ENCODE measurements around the gene ATL1. TPM values are rescaled to one million over a fixed set of nuclear protein-coding genes. Genes with fewer than 3 reads are reported as not detected.

ATL1 gene
- total and polyA plus RNA-seq, 2 experiments from 2014 or later, result 3.5 to 7.0 TPM

DNA sequence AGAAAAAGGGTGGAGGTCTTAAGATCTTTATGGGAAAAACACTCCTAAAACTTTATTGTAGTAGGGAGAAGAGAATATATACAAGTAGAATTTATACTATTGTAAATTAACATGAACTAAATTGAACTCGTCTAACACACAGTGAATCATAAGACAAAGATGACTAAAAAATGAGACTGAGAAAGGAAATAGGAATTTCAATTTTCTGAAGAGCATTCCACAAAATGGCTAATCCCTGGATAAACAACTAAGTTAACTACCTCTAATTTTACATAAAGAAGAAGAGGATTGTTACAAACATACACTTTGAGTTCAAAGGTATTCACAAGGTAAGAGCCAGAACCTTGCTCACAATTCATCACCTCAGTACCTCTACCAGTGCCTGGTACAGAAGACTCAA is 29.6 kb upstream of the ATL1 start:
- peaks cover 31% of the 10 kb centered on the region for H3K4me1 Mint-ChIP-seq
- Histone ChIP-seq H3K36me3 (ENCODE audit: insufficient read depth) (no peaks in the 10 kb centered on the region), H3K4me3 (peak overlapping the region; percentile 82), H2AFZ (no peak overlapping the region), H4K20me1 (replicated peaks; ENCODE audit: insufficient read depth) (peaks cover 15% of the 10 kb centered on the region), H3K4me1 (ENCODE audit: insufficient read depth) (peaks cover 27% of the 10 kb centered on the region), H3K4me2 (peak overlapping the region; percentile 75), H3K27me3 (ENCODE audit: insufficient read depth) (no peaks in the 10 kb centered on the region), H3K79me2 (replicated peaks; ENCODE audit: insufficient read depth) (peaks cover 64% of the 10 kb centered on the region), H3F3A (replicated peaks; ENCODE audit: low read depth) (no peaks in the 10 kb centered on the region), H3K27ac (ENCODE audit: low read depth) (no peak overlapping the region), H3K9me2 (ENCODE audit: insufficient read depth) (no peaks in the 10 kb centered on the region)
- H3K4me3 Mint-ChIP-seq, result peak overlapping the region; percentile 90
- H3K27me3 Mint-ChIP-seq (ENCODE audit: insufficient read depth, low read depth, poor library complexity), result peaks cover 10% of the 10 kb centered on the region
- peaks cover 4% of the 10 kb centered on the region for H3K36me3 Mint-ChIP-seq (ENCODE audit: low read depth)
- DNase-seq (ENCODE audit: low spot score), result no peak
- H3K27ac Mint-ChIP-seq, result no peak overlapping the region
- H3K9me3 Mint-ChIP-seq, result no peaks in the 10 kb centered on the region; the same call in 2 of the 3 replicates
- TF ChIP-seq, protein P1, sequence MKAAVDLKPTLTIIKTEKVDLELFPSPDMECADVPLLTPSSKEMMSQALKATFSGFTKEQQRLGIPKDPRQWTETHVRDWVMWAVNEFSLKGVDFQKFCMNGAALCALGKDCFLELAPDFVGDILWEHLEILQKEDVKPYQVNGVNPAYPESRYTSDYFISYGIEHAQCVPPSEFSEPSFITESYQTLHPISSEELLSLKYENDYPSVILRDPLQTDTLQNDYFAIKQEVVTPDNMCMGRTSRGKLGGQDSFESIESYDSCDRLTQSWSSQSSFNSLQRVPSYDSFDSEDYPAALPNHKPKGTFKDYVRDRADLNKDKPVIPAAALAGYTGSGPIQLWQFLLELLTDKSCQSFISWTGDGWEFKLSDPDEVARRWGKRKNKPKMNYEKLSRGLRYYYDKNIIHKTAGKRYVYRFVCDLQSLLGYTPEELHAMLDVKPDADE (IDR thresholded peaks at IDR 0.05), result no peak
- TF ChIP-seq EZH2 (IDR thresholded peaks at IDR 0.05; ENCODE audit: low read depth, unreplicated experiment) (no peak), EZH2phosphoT487 (IDR thresholded peaks at IDR 0.05; ENCODE audit: unreplicated experiment) (no peak), POLR2AphosphoS5 (IDR thresholded peaks at IDR 0.05; ENCODE audit: low read depth) (no peak), JUNB (IDR thresholded peaks at IDR 0.05; ENCODE audit: unreplicated experiment) (no peak), ZNF114 (CRISPR knock-in tag; IDR thresholded peaks at IDR 0.05) (no peak), ZNF331 (CRISPR knock-in tag; IDR thresholded peaks at IDR 0.05; ENCODE audit: low read depth) (no peak), CREB1 (CRISPR knock-in tag; IDR thresholded peaks at IDR 0.05; ENCODE audit: low read depth) (no peak), STAT1 (IDR thresholded peaks at IDR 0.05; ENCODE audit: unreplicated experiment) (no peak), NANOG (IDR thresholded peaks at IDR 0.05; ENCODE audit: borderline replicate concordance) (no peak)
- TF ChIP-seq, protein P2, sequence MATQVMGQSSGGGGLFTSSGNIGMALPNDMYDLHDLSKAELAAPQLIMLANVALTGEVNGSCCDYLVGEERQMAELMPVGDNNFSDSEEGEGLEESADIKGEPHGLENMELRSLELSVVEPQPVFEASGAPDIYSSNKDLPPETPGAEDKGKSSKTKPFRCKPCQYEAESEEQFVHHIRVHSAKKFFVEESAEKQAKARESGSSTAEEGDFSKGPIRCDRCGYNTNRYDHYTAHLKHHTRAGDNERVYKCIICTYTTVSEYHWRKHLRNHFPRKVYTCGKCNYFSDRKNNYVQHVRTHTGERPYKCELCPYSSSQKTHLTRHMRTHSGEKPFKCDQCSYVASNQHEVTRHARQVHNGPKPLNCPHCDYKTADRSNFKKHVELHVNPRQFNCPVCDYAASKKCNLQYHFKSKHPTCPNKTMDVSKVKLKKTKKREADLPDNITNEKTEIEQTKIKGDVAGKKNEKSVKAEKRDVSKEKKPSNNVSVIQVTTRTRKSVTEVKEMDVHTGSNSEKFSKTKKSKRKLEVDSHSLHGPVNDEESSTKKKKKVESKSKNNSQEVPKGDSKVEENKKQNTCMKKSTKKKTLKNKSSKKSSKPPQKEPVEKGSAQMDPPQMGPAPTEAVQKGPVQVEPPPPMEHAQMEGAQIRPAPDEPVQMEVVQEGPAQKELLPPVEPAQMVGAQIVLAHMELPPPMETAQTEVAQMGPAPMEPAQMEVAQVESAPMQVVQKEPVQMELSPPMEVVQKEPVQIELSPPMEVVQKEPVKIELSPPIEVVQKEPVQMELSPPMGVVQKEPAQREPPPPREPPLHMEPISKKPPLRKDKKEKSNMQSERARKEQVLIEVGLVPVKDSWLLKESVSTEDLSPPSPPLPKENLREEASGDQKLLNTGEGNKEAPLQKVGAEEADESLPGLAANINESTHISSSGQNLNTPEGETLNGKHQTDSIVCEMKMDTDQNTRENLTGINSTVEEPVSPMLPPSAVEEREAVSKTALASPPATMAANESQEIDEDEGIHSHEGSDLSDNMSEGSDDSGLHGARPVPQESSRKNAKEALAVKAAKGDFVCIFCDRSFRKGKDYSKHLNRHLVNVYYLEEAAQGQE (IDR thresholded peaks at IDR 0.05; ENCODE audit: unreplicated experiment), result no peak
- TF ChIP-seq, protein P3, sequence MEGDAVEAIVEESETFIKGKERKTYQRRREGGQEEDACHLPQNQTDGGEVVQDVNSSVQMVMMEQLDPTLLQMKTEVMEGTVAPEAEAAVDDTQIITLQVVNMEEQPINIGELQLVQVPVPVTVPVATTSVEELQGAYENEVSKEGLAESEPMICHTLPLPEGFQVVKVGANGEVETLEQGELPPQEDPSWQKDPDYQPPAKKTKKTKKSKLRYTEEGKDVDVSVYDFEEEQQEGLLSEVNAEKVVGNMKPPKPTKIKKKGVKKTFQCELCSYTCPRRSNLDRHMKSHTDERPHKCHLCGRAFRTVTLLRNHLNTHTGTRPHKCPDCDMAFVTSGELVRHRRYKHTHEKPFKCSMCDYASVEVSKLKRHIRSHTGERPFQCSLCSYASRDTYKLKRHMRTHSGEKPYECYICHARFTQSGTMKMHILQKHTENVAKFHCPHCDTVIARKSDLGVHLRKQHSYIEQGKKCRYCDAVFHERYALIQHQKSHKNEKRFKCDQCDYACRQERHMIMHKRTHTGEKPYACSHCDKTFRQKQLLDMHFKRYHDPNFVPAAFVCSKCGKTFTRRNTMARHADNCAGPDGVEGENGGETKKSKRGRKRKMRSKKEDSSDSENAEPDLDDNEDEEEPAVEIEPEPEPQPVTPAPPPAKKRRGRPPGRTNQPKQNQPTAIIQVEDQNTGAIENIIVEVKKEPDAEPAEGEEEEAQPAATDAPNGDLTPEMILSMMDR (conservative IDR thresholded peaks at IDR 0.05; ENCODE audit: low read depth in 2 of 2), result no peak
- TF ChIP-seq, protein P4, sequence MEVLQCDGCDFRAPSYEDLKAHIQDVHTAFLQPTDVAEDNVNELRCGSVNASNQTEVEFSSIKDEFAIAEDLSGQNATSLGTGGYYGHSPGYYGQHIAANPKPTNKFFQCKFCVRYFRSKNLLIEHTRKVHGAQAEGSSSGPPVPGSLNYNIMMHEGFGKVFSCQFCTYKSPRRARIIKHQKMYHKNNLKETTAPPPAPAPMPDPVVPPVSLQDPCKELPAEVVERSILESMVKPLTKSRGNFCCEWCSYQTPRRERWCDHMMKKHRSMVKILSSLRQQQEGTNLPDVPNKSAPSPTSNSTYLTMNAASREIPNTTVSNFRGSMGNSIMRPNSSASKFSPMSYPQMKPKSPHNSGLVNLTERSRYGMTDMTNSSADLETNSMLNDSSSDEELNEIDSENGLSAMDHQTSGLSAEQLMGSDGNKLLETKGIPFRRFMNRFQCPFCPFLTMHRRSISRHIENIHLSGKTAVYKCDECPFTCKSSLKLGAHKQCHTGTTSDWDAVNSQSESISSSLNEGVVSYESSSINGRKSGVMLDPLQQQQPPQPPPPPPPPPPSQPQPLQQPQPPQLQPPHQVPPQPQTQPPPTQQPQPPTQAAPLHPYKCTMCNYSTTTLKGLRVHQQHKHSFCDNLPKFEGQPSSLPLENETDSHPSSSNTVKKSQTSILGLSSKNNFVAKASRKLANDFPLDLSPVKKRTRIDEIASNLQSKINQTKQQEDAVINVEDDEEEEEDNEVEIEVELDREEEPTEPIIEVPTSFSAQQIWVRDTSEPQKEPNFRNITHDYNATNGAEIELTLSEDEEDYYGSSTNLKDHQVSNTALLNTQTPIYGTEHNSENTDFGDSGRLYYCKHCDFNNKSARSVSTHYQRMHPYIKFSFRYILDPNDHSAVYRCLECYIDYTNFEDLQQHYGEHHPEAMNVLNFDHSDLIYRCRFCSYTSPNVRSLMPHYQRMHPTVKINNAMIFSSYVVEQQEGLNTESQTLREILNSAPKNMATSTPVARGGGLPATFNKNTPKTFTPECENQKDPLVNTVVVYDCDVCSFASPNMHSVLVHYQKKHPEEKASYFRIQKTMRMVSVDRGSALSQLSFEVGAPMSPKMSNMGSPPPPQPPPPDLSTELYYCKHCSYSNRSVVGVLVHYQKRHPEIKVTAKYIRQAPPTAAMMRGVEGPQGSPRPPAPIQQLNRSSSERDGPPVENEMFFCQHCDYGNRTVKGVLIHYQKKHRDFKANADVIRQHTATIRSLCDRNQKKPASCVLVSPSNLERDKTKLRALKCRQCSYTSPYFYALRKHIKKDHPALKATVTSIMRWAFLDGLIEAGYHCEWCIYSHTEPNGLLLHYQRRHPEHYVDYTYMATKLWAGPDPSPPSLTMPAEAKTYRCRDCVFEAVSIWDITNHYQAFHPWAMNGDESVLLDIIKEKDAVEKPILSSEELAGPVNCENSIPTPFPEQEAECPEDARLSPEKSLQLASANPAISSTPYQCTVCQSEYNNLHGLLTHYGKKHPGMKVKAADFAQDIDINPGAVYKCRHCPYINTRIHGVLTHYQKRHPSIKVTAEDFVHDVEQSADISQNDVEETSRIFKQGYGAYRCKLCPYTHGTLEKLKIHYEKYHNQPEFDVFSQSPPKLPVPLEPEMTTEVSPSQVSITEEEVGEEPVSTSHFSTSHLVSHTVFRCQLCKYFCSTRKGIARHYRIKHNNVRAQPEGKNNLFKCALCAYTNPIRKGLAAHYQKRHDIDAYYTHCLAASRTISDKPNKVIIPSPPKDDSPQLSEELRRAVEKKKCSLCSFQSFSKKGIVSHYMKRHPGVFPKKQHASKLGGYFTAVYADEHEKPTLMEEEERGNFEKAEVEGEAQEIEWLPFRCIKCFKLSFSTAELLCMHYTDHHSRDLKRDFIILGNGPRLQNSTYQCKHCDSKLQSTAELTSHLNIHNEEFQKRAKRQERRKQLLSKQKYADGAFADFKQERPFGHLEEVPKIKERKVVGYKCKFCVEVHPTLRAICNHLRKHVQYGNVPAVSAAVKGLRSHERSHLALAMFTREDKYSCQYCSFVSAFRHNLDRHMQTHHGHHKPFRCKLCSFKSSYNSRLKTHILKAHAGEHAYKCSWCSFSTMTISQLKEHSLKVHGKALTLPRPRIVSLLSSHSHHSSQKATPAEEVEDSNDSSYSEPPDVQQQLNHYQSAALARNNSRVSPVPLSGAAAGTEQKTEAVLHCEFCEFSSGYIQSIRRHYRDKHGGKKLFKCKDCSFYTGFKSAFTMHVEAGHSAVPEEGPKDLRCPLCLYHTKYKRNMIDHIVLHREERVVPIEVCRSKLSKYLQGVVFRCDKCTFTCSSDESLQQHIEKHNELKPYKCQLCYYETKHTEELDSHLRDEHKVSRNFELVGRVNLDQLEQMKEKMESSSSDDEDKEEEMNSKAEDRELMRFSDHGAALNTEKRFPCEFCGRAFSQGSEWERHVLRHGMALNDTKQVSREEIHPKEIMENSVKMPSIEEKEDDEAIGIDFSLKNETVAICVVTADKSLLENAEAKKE (CRISPR knock-in tag; IDR thresholded peaks at IDR 0.05), result no peak
- ATAC-seq, result no peak

All from GM23338 (cell line).